GM23338 (cell line): ENCODE data around the gene MEF2D. TPM values are rescaled to one million over a fixed set of nuclear protein-coding genes. Genes with fewer than 3 reads are reported as not detected.

Experiments
- ATAC-seq: fragments of 200-7000 bp; cut with Tn5 transposase; 3 replicates; pipeline ENCODE4 v1.9.1; 2020
- DNase-seq: peaks from one replicate; pipeline ENCODE4 v3.0.0-alpha.2; 2015; ENCODE audit warnings: low spot score
- H2AFZ ChIP-seq: fragments of 200-600 bp; sonication (generic); 2 replicates; pipeline ENCODE4 v1.8.0; 2016; ENCODE audit warnings: antibody characterized with exemption, mild to moderate bottlenecking, moderate library complexity
- H3F3A ChIP-seq: fragments of 200-600 bp; sonication (generic); replicated peaks from 2 replicates; pipeline ENCODE4 v1.8.0; 2017; ENCODE audit warnings: antibody characterized with exemption, mixed run types, low read depth
- H3K27ac ChIP-seq: fragments of 200-600 bp; sonication (generic); 2 replicates; pipeline ENCODE4 v1.6.1; 2016; ENCODE audit warnings: low read depth
- H3K27me3 ChIP-seq: fragments of 200-600 bp; sonication (generic); 2 replicates; pipeline ENCODE4 v1.8.0; 2016; ENCODE audit warnings: mild to moderate bottlenecking, mixed run types, moderate library complexity; ENCODE audit not compliant: insufficient read depth
- H3K36me3 ChIP-seq: fragments of 200-600 bp; sonication (generic); 2 replicates; pipeline ENCODE4 v1.8.0; 2016; ENCODE audit warnings: mild to moderate bottlenecking; ENCODE audit not compliant: insufficient read depth
- H3K4me1 ChIP-seq: fragments of 200-600 bp; sonication (generic); 2 replicates; pipeline ENCODE4 v1.8.0; 2016; ENCODE audit warnings: mild to moderate bottlenecking, moderate library complexity; ENCODE audit not compliant: insufficient read depth
- H3K4me2 ChIP-seq: fragments of 200-600 bp; sonication (generic); 2 replicates; pipeline ENCODE4 v1.7.1; 2017; ENCODE audit warnings: mixed run types
- H3K4me3 ChIP-seq: fragments of 200-600 bp; sonication (generic); 2 replicates; pipeline ENCODE4 v1.6.1; 2016; ENCODE audit warnings: mixed run types
- H3K79me2 ChIP-seq: fragments of 200-600 bp; sonication (generic); replicated peaks from 2 replicates; pipeline ENCODE4 v1.8.0; 2017; ENCODE audit warnings: mild to moderate bottlenecking; ENCODE audit not compliant: insufficient read depth
- H3K9me2 ChIP-seq: fragments of 200-600 bp; sonication (generic); 2 replicates; pipeline ENCODE4 v1.8.0; 2017; ENCODE audit not compliant: insufficient read depth
- H4K20me1 ChIP-seq: fragments of 200-600 bp; sonication (generic); replicated peaks from 2 replicates; pipeline ENCODE4 v1.8.0; 2017; ENCODE audit warnings: mild to moderate bottlenecking; ENCODE audit not compliant: insufficient read depth
- H3K27ac Mint-ChIP-seq: 2 replicates; pipeline ENCODE4 v1.8.0; 2020; ENCODE audit warnings: inconsistent platforms, mild to moderate bottlenecking, moderate library complexity, mixed read lengths
- H3K27me3 Mint-ChIP-seq: 3 replicates; pipeline ENCODE4 v1.8.0; 2022; ENCODE audit warnings: low read depth, mild to moderate bottlenecking, moderate library complexity, mixed read lengths, inconsistent platforms; ENCODE audit not compliant: insufficient read depth, poor library complexity
- H3K36me3 Mint-ChIP-seq: 3 replicates; pipeline ENCODE4 v1.8.0; 2021; ENCODE audit warnings: low read depth, mild to moderate bottlenecking, inconsistent platforms, moderate library complexity, mixed read lengths
- H3K4me1 Mint-ChIP-seq: 3 replicates; pipeline ENCODE4 v1.8.0; 2020; ENCODE audit warnings: mild to moderate bottlenecking, inconsistent platforms, mixed read lengths
- H3K4me3 Mint-ChIP-seq: 3 replicates; pipeline ENCODE4 v1.8.0; 2021; ENCODE audit warnings: moderate library complexity, mild to moderate bottlenecking, inconsistent platforms, mixed read lengths
- H3K9me3 Mint-ChIP-seq: 3 replicates; pipeline ENCODE4 v1.8.0; 2020; ENCODE audit warnings: moderate library complexity, mild to moderate bottlenecking, inconsistent platforms, mixed read lengths
- EZH2phosphoT487 ChIP-seq: fragments of 200-600 bp; sonication (generic); IDR thresholded peaks from one replicate; pipeline ENCODE4 v1.8.1; 2018; ENCODE audit warnings: antibody characterized with exemption; ENCODE audit not compliant: unreplicated experiment
- JUNB ChIP-seq: IDR thresholded peaks from one replicate; pipeline ENCODE4 v1.6.1; 2016; ENCODE audit warnings: antibody characterized with exemption; ENCODE audit not compliant: unreplicated experiment
- NANOG ChIP-seq: IDR thresholded peaks from 2 replicates; pipeline ENCODE4 v1.6.1; 2016; ENCODE audit warnings: antibody characterized with exemption, borderline replicate concordance
- POLR2AphosphoS5 ChIP-seq: IDR thresholded peaks from 2 replicates; pipeline ENCODE4 v1.6.1; 2016; ENCODE audit warnings: antibody characterized with exemption, low read depth
- ZNF114 ChIP-seq: fragments of 250-450 bp; sonication (Bioruptor Pico); IDR thresholded peaks from 2 replicates; pipeline ENCODE4 v1.5.0; 2020; ENCODE audit warnings: mild to moderate bottlenecking, moderate library complexity
- ZNF331 ChIP-seq: fragments of 250-450 bp; sonication (Bioruptor Pico); IDR thresholded peaks from 2 replicates; pipeline ENCODE4 v1.5.0; 2020; ENCODE audit warnings: low read depth, mild to moderate bottlenecking, moderate library complexity
- ZNF462 ChIP-seq: fragments of 250-450 bp; sonication (Bioruptor Pico); IDR thresholded peaks from 2 replicates; pipeline ENCODE4 v1.5.0; 2020; ENCODE audit warnings: mild to moderate bottlenecking, moderate library complexity
- polyA plus RNA-seq: library from polyadenylated mRNA; unstranded; fragments of >200 nt; fragmentation: Nextera tagmentation; extraction: Ambion mirVana; gene quantifications from 2 replicates; pipeline ENCODE4 v1.2.1, GENCODE V29; 2016
- total RNA-seq: library from RNA; depleted of rRNA; stranded (reverse); fragments of >200 nt; shearing (Covaris generic); gene quantifications from 2 replicates; pipeline ENCODE4 v1.2.3, GENCODE V29; 2014
- TF ChIP-seq, protein P1 (sequence below), 2 experiments: fragments of 200-600 bp in 1 of 2; sonication (generic) in 1 of 2; conservative IDR thresholded peaks; 2 replicates each; pipeline versions ENCODE4 v1.5.1 to v1.6.1; 2016 to 2017; ENCODE audit warnings: antibody characterized with exemption in 2 of 2, low read depth in 2 of 2, mild to moderate bottlenecking in 2 of 2, moderate library complexity in 1 of 2
- TF ChIP-seq, protein P2 (sequence below): IDR thresholded peaks from one replicate; pipeline ENCODE4 v1.6.1; 2018; ENCODE audit warnings: antibody characterized with exemption; ENCODE audit not compliant: unreplicated experiment

Gene MEF2D
- total and polyA plus RNA-seq, 2 experiments from 2014 or later: 10.6 to 15.5 TPM

GRCh38 chr1:156464825-156465452, 35.6 kb downstream of the MEF2D start:
- no peak overlapping the region for H2AFZ ChIP-seq
- TF ChIP-seq EZH2phosphoT487: no peak
- no peak overlapping the region for H3K27ac ChIP-seq
- ATAC-seq (no peak), DNase-seq (no peak)
- peaks cover 11% of the 10 kb centered on the region; the same call in 2 of the 3 replicates for H3K36me3 Mint-ChIP-seq
- H3K4me3 Mint-ChIP-seq: no peak overlapping the region
- H3K4me2 ChIP-seq: peak overlapping the region; percentile 56; the same call in 1 of the 2 replicates
- no peaks in the 10 kb centered on the region for H3K9me2 ChIP-seq
- H3K4me1 Mint-ChIP-seq: peaks cover 43% of the 10 kb centered on the region
- H3K79me2 ChIP-seq: no peaks in the 10 kb centered on the region
- no peaks in the 10 kb centered on the region; the same call in 2 of the 3 replicates for H3K9me3 Mint-ChIP-seq
- H3K4me3 ChIP-seq: no peak overlapping the region
- H3K4me1 ChIP-seq: peaks cover 31% of the 10 kb centered on the region
- H3K27me3 ChIP-seq: no peaks in the 10 kb centered on the region
- no peaks in the 10 kb centered on the region for H3F3A ChIP-seq
- no peaks in the 10 kb centered on the region for H4K20me1 ChIP-seq
- peak overlapping the region; percentile 77; the same call in 1 of the 2 replicates for H3K27ac Mint-ChIP-seq
- peaks cover 12% of the 10 kb centered on the region for H3K27me3 Mint-ChIP-seq
- H3K36me3 ChIP-seq: no peaks in the 10 kb centered on the region

- H3K27me3 Mint-ChIP-seq: peaks cover 12% of the 10 kb centered on the region
- H3K4me1 ChIP-seq: peaks cover 31% of the 10 kb centered on the region
- H3K4me3 Mint-ChIP-seq: no peak overlapping the region
- no peaks in the 10 kb centered on the region for H3K79me2 ChIP-seq
- peak overlapping the region; percentile 56 for H3K4me2 ChIP-seq
- no peaks in the 10 kb centered on the region for H4K20me1 ChIP-seq
- no peak overlapping the region for H3K4me3 ChIP-seq
- no peak for DNase-seq
- no peaks in the 10 kb centered on the region for H3K36me3 ChIP-seq
- peak overlapping the region; percentile 34; the same call in 1 of the 2 replicates for H3K27ac Mint-ChIP-seq
- H3K27ac ChIP-seq: no peak overlapping the region
- H3F3A ChIP-seq: no peaks in the 10 kb centered on the region
- H3K27me3 ChIP-seq: no peaks in the 10 kb centered on the region
- H3K36me3 Mint-ChIP-seq: peaks cover 8% of the 10 kb centered on the region; the same call in 2 of the 3 replicates
- H3K9me3 Mint-ChIP-seq: no peaks in the 10 kb centered on the region; the same call in 2 of the 3 replicates
- H3K4me1 Mint-ChIP-seq: peaks cover 43% of the 10 kb centered on the region
- H3K9me2 ChIP-seq: no peaks in the 10 kb centered on the region
- no peak for ATAC-seq
- H2AFZ ChIP-seq: no peak overlapping the region
- TF ChIP-seq POLR2AphosphoS5: no peak
- TF ChIP-seq JUNB: no peak
- TF ChIP-seq, protein P1, sequence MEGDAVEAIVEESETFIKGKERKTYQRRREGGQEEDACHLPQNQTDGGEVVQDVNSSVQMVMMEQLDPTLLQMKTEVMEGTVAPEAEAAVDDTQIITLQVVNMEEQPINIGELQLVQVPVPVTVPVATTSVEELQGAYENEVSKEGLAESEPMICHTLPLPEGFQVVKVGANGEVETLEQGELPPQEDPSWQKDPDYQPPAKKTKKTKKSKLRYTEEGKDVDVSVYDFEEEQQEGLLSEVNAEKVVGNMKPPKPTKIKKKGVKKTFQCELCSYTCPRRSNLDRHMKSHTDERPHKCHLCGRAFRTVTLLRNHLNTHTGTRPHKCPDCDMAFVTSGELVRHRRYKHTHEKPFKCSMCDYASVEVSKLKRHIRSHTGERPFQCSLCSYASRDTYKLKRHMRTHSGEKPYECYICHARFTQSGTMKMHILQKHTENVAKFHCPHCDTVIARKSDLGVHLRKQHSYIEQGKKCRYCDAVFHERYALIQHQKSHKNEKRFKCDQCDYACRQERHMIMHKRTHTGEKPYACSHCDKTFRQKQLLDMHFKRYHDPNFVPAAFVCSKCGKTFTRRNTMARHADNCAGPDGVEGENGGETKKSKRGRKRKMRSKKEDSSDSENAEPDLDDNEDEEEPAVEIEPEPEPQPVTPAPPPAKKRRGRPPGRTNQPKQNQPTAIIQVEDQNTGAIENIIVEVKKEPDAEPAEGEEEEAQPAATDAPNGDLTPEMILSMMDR (conservative IDR thresholded peaks at IDR 0.05; ENCODE audit: low read depth in 2 of 2): no peak
- TF ChIP-seq EZH2phosphoT487: no peak
- no peak for TF ChIP-seq ZNF331 (CRISPR knock-in tag)
- no peak for TF ChIP-seq NANOG
- TF ChIP-seq ZNF114 (CRISPR knock-in tag): no peak
- TF ChIP-seq ZNF462 (CRISPR knock-in tag): no peak
- TF ChIP-seq, protein P2, sequence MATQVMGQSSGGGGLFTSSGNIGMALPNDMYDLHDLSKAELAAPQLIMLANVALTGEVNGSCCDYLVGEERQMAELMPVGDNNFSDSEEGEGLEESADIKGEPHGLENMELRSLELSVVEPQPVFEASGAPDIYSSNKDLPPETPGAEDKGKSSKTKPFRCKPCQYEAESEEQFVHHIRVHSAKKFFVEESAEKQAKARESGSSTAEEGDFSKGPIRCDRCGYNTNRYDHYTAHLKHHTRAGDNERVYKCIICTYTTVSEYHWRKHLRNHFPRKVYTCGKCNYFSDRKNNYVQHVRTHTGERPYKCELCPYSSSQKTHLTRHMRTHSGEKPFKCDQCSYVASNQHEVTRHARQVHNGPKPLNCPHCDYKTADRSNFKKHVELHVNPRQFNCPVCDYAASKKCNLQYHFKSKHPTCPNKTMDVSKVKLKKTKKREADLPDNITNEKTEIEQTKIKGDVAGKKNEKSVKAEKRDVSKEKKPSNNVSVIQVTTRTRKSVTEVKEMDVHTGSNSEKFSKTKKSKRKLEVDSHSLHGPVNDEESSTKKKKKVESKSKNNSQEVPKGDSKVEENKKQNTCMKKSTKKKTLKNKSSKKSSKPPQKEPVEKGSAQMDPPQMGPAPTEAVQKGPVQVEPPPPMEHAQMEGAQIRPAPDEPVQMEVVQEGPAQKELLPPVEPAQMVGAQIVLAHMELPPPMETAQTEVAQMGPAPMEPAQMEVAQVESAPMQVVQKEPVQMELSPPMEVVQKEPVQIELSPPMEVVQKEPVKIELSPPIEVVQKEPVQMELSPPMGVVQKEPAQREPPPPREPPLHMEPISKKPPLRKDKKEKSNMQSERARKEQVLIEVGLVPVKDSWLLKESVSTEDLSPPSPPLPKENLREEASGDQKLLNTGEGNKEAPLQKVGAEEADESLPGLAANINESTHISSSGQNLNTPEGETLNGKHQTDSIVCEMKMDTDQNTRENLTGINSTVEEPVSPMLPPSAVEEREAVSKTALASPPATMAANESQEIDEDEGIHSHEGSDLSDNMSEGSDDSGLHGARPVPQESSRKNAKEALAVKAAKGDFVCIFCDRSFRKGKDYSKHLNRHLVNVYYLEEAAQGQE: no peak
Observed at GRCh38 chr1:156464335-156464734, 36.2 kb downstream of the MEF2D start.
